ENCODE measurements around the gene SIX2.

Gene SIX2

GRCh38 chr2:45003579-45004551 is 5.4 kb downstream of the SIX2 start:
- DNase-seq (ENCODE audit: low read depth in 1 of 2, low spot score in 1 of 2), result no peak
- in situ Hi-C loops (cut with HindIII; ENCODE audit: low pct_unique_long_range_greater_than_20kb, low sequenced_read_pairs), result no loop called here
- no peak for TF ChIP-seq JUND (IDR thresholded peaks at IDR 0.05; ENCODE audit: low read depth)

GRCh38 chr2:45002686-45003085 is 6.6 kb downstream of the SIX2 start:
- DNase-seq (ENCODE audit: low read depth in 1 of 2, low spot score in 1 of 2), result no peak
- TF ChIP-seq JUND (IDR thresholded peaks at IDR 0.05; ENCODE audit: low read depth), result no peak

GRCh38 chr2:45001869-45002385 is 7.3 kb downstream of the SIX2 start:
- DNase-seq (ENCODE audit: low read depth in 1 of 2, low spot score in 1 of 2), result no peak
- in situ Hi-C loops (cut with HindIII; ENCODE audit: low pct_unique_long_range_greater_than_20kb, low sequenced_read_pairs), result no loop called here
- TF ChIP-seq JUND (IDR thresholded peaks at IDR 0.05; ENCODE audit: low read depth), result no peak

More at GRCh38 chr2:45002686-45003085, 6.6 kb downstream of the SIX2 start:
- in situ Hi-C loops (cut with HindIII; ENCODE audit: low pct_unique_long_range_greater_than_20kb, low sequenced_read_pairs), result no loop called here

GRCh38 chr2:45000921-45001868 is 8.1 kb downstream of the SIX2 start:
- no peak for TF ChIP-seq JUND (IDR thresholded peaks at IDR 0.05; ENCODE audit: low read depth)
- in situ Hi-C loops (cut with HindIII; ENCODE audit: low pct_unique_long_range_greater_than_20kb, low sequenced_read_pairs), result no loop called here
- DNase-seq (ENCODE audit: low read depth in 1 of 2, low spot score in 1 of 2), result peak in 1 of 2 experiments; percentile 10

GRCh38 chr2:45000341-45000901 is 8.8 kb downstream of the SIX2 start:
- no peak for DNase-seq (ENCODE audit: low read depth in 1 of 2, low spot score in 1 of 2)
- in situ Hi-C loops (cut with HindIII; ENCODE audit: low pct_unique_long_range_greater_than_20kb, low sequenced_read_pairs), result no loop called here

GRCh38 chr2:44999540-44999939 is 9.7 kb downstream of the SIX2 start:
- no peak for DNase-seq (ENCODE audit: low read depth in 1 of 2, low spot score in 1 of 2)
- no peak for TF ChIP-seq JUND (IDR thresholded peaks at IDR 0.05; ENCODE audit: low read depth)
- in situ Hi-C loops (cut with HindIII; ENCODE audit: low pct_unique_long_range_greater_than_20kb, low sequenced_read_pairs), result no loop called here

More at GRCh38 chr2:45000341-45000901, 8.8 kb downstream of the SIX2 start:
- TF ChIP-seq JUND (IDR thresholded peaks at IDR 0.05; ENCODE audit: low read depth), result no peak

GRCh38 chr2:44997963-44998362 is 11.3 kb downstream of the SIX2 start:
- in situ Hi-C loops (cut with HindIII; ENCODE audit: low pct_unique_long_range_greater_than_20kb, low sequenced_read_pairs), result no loop called here
- peak in 1 of 2 experiments; percentile 52 for DNase-seq (ENCODE audit: low read depth in 1 of 2, low spot score in 1 of 2)
- TF ChIP-seq JUND (IDR thresholded peaks at IDR 0.05; ENCODE audit: low read depth), result no peak

GRCh38 chr2:44996356-44996755 is 12.9 kb downstream of the SIX2 start:
- TF ChIP-seq JUND (IDR thresholded peaks at IDR 0.05; ENCODE audit: low read depth), result no peak
- DNase-seq (ENCODE audit: low read depth in 1 of 2, low spot score in 1 of 2), result no peak
- in situ Hi-C loops (cut with HindIII; ENCODE audit: low pct_unique_long_range_greater_than_20kb, low sequenced_read_pairs), result no loop called here

GRCh38 chr2:44994377-44994776 is 14.9 kb downstream of the SIX2 start:
- in situ Hi-C loops (cut with HindIII; ENCODE audit: low pct_unique_long_range_greater_than_20kb, low sequenced_read_pairs), result no loop called here
- DNase-seq (ENCODE audit: low read depth in 1 of 2, low spot score in 1 of 2), result no peak
- TF ChIP-seq JUND (IDR thresholded peaks at IDR 0.05; ENCODE audit: low read depth), result no peak

GRCh38 chr2:44989176-44989575 is 20.1 kb downstream of the SIX2 start:
- TF ChIP-seq JUND (IDR thresholded peaks at IDR 0.05; ENCODE audit: low read depth), result no peak

GRCh38 chr2:44983836-44984604 is 25.2 kb downstream of the SIX2 start:
- DNase-seq (ENCODE audit: low read depth in 1 of 2, low spot score in 1 of 2), result no peak

More at GRCh38 chr2:44989176-44989575, 20.1 kb downstream of the SIX2 start:
- no peak for DNase-seq (ENCODE audit: low read depth in 1 of 2, low spot score in 1 of 2)
- in situ Hi-C loops (cut with HindIII; ENCODE audit: low pct_unique_long_range_greater_than_20kb, low sequenced_read_pairs), result no loop called here

More at GRCh38 chr2:44983836-44984604, 25.2 kb downstream of the SIX2 start:
- no peak for TF ChIP-seq JUND (IDR thresholded peaks at IDR 0.05; ENCODE audit: low read depth)
- in situ Hi-C loops (cut with HindIII; ENCODE audit: low pct_unique_long_range_greater_than_20kb, low sequenced_read_pairs), result no loop called here

Data from T47D (cell line).